PC-3 (cell line): ENCODE results near the gene DIRAS1.

Source experiments
- EZH2 ChIP-seq: fragments of 300-600 bp; sonication (generic); IDR thresholded peaks from one replicate; pipeline ENCODE4 v1.6.1; 2017; ENCODE audit warnings: antibody characterized with exemption, mild to moderate bottlenecking, low read length; ENCODE audit not compliant: unreplicated experiment
- TF ChIP-seq, protein P1 (sequence below): fragments of 300-600 bp; sonication (generic); conservative IDR thresholded peaks from 2 replicates; pipeline ENCODE4 v1.5.1; 2017; ENCODE audit warnings: antibody characterized with exemption, low read depth, mild to moderate bottlenecking, low read length

DNA sequence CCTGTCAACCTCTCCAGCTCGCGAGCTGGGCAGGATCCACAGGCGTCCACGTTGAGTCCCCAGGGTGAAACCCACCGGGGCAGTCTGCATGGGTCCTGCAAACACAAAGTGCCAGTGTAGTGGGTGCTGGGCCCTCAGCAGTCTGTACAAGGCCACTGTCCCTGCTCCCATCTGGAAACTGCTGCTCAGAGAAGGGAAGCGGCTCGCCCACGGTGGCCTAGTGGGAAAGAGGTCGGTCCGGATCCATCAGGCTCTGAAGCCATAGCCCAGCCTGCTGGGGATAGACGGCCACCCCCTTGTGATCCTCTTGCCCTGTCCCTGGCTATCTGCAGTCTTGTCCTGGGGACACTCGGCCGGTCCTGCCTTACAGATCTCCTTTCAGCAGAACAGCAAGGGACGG is 2.6 kb upstream of the DIRAS1 start:
- TF ChIP-seq, protein P1, sequence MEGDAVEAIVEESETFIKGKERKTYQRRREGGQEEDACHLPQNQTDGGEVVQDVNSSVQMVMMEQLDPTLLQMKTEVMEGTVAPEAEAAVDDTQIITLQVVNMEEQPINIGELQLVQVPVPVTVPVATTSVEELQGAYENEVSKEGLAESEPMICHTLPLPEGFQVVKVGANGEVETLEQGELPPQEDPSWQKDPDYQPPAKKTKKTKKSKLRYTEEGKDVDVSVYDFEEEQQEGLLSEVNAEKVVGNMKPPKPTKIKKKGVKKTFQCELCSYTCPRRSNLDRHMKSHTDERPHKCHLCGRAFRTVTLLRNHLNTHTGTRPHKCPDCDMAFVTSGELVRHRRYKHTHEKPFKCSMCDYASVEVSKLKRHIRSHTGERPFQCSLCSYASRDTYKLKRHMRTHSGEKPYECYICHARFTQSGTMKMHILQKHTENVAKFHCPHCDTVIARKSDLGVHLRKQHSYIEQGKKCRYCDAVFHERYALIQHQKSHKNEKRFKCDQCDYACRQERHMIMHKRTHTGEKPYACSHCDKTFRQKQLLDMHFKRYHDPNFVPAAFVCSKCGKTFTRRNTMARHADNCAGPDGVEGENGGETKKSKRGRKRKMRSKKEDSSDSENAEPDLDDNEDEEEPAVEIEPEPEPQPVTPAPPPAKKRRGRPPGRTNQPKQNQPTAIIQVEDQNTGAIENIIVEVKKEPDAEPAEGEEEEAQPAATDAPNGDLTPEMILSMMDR, result no peak
- TF ChIP-seq EZH2, result no peak
